ACC112 (cell line): ENCODE results near the gene ARHGEF9.
A peak's percentile ranks its signal among the peaks of the same experiment; 100 is the strongest.

ENCODE experiments used
- H2AFZ ChIP-seq: fragments of 200-600 bp; sonication (generic); one replicate; pipeline ENCODE4 v1.6.0; 2017; ENCODE audit warnings: antibody characterized with exemption, low read length; ENCODE audit not compliant: unreplicated experiment
- H3K27ac ChIP-seq: fragments of 200-600 bp; sonication (generic); 2 replicates; pipeline ENCODE4 v1.5.1; 2014; ENCODE audit warnings: low read depth, mild to moderate bottlenecking, antibody characterized with exemption, low read length, moderate library complexity
- H3K27me3 ChIP-seq: fragments of 200-600 bp; sonication (generic); 2 replicates; pipeline ENCODE4 v1.6.1; 2014; ENCODE audit warnings: mild to moderate bottlenecking, antibody characterized with exemption, low read length, moderate library complexity, mixed read lengths; ENCODE audit not compliant: insufficient read depth
- H3K36me3 ChIP-seq: fragments of 200-600 bp; sonication (generic); 2 replicates; pipeline ENCODE4 v1.6.1; 2016; ENCODE audit warnings: mild to moderate bottlenecking, antibody characterized with exemption, low read length, moderate library complexity, mixed read lengths; ENCODE audit not compliant: insufficient read depth
- H3K4me1 ChIP-seq: fragments of 200-600 bp; sonication (generic); one replicate; pipeline ENCODE4 v1.6.1; 2016; ENCODE audit warnings: low read length, mixed read lengths; ENCODE audit not compliant: insufficient read depth, unreplicated experiment, control insufficient read depth
- H3K4me3 ChIP-seq: fragments of 200-600 bp; sonication (generic); 2 replicates; pipeline ENCODE4 v1.5.1; 2014; ENCODE audit warnings: mild to moderate bottlenecking, low read depth, low read length
- H3K79me2 ChIP-seq: fragments of 200-600 bp; sonication (generic); one replicate; pipeline ENCODE4 v1.6.0; 2016; ENCODE audit warnings: low read length; ENCODE audit not compliant: control insufficient read depth, unreplicated experiment, insufficient read depth

ARHGEF9 gene

GRCh38 chrX:63768760-63769159 lies 16.3 kb downstream of the ARHGEF9 start:
- Histone ChIP-seq H3K27me3 (no peaks in the 10 kb centered on the region), H2AFZ (no peak overlapping the region), H3K36me3 (no peaks in the 10 kb centered on the region), H3K4me3 (no peak overlapping the region), H3K27ac (no peak overlapping the region), H3K4me1 (peaks cover 7% of the 10 kb centered on the region), H3K79me2 (no peaks in the 10 kb centered on the region)

GRCh38 chrX:63765712-63766111 lies 19.3 kb downstream of the ARHGEF9 start:
- Histone ChIP-seq H3K4me1 (peaks cover 7% of the 10 kb centered on the region), H3K36me3 (no peaks in the 10 kb centered on the region), H2AFZ (no peak overlapping the region), H3K27me3 (no peaks in the 10 kb centered on the region), H3K79me2 (no peaks in the 10 kb centered on the region), H3K27ac (no peak overlapping the region), H3K4me3 (no peak overlapping the region)

- no peak overlapping the region for H3K27ac ChIP-seq
- H3K4me3 ChIP-seq: no peak overlapping the region
- peaks cover 7% of the 10 kb centered on the region for H3K4me1 ChIP-seq
- no peak overlapping the region for H2AFZ ChIP-seq
- no peaks in the 10 kb centered on the region for H3K36me3 ChIP-seq
- H3K79me2 ChIP-seq: no peaks in the 10 kb centered on the region
- no peaks in the 10 kb centered on the region for H3K27me3 ChIP-seq
These were observed 20.1 kb downstream of the ARHGEF9 start for GRCh38 chrX:63764946-63765345.

- H3K4me3 ChIP-seq: no peak overlapping the region
- no peak overlapping the region for H3K27ac ChIP-seq
- no peaks in the 10 kb centered on the region for H3K36me3 ChIP-seq
- no peaks in the 10 kb centered on the region for H3K79me2 ChIP-seq
- peaks cover 7% of the 10 kb centered on the region for H3K4me1 ChIP-seq
- H2AFZ ChIP-seq: no peak overlapping the region
- no peaks in the 10 kb centered on the region for H3K27me3 ChIP-seq
These were observed 23.4 kb downstream of the ARHGEF9 start for GRCh38 chrX:63761639-63762038.

GRCh38 chrX:63758011-63758410 lies 27.0 kb downstream of the ARHGEF9 start:
- Histone ChIP-seq H3K27ac (no peak overlapping the region), H3K36me3 (no peaks in the 10 kb centered on the region), H3K27me3 (no peaks in the 10 kb centered on the region), H3K4me1 (no peaks in the 10 kb centered on the region), H3K4me3 (no peak overlapping the region), H3K79me2 (peaks cover 4% of the 10 kb centered on the region), H2AFZ (no peak overlapping the region)

GRCh38 chrX:63755892-63756291 lies 29.1 kb downstream of the ARHGEF9 start:
- no peak overlapping the region for H3K27ac ChIP-seq
- no peaks in the 10 kb centered on the region for H3K36me3 ChIP-seq
- no peaks in the 10 kb centered on the region for H3K27me3 ChIP-seq
- no peak overlapping the region for H2AFZ ChIP-seq
- H3K4me3 ChIP-seq: peak overlapping the region; percentile 93
- peaks cover 21% of the 10 kb centered on the region for H3K79me2 ChIP-seq
- peaks cover 4% of the 10 kb centered on the region for H3K4me1 ChIP-seq

GRCh38 chrX:63754860-63755579 lies 30.0 kb downstream of the ARHGEF9 start:
- Histone ChIP-seq H2AFZ (peak overlapping the region; percentile 52), H3K4me1 (peaks cover 4% of the 10 kb centered on the region), H3K4me3 (peak overlapping the region; percentile 93), H3K36me3 (no peaks in the 10 kb centered on the region), H3K27me3 (no peaks in the 10 kb centered on the region), H3K79me2 (peaks cover 21% of the 10 kb centered on the region), H3K27ac (peak overlapping the region; percentile 77)

GRCh38 chrX:63754136-63754859 lies 30.7 kb downstream of the ARHGEF9 start:
- peak overlapping the region; percentile 77 for H3K27ac ChIP-seq
- peaks cover 4% of the 10 kb centered on the region for H3K4me1 ChIP-seq
- no peaks in the 10 kb centered on the region for H3K36me3 ChIP-seq
- no peaks in the 10 kb centered on the region for H3K27me3 ChIP-seq
- peaks cover 26% of the 10 kb centered on the region for H3K79me2 ChIP-seq
- peak overlapping the region; percentile 52 for H2AFZ ChIP-seq
- peak overlapping the region; percentile 93 for H3K4me3 ChIP-seq

GRCh38 chrX:63751481-63751880 lies 33.5 kb downstream of the ARHGEF9 start:
- Histone ChIP-seq H3K27me3 (no peaks in the 10 kb centered on the region), H3K27ac (no peak overlapping the region), H2AFZ (no peak overlapping the region), H3K79me2 (peaks cover 26% of the 10 kb centered on the region), H3K4me1 (peaks cover 15% of the 10 kb centered on the region), H3K4me3 (no peak overlapping the region), H3K36me3 (no peaks in the 10 kb centered on the region)

- Histone ChIP-seq H3K27ac (no peak overlapping the region), H3K36me3 (no peaks in the 10 kb centered on the region), H2AFZ (no peak overlapping the region), H3K4me3 (no peak overlapping the region), H3K79me2 (peaks cover 26% of the 10 kb centered on the region), H3K4me1 (peaks cover 15% of the 10 kb centered on the region), H3K27me3 (no peaks in the 10 kb centered on the region)
These were observed 34.2 kb downstream of the ARHGEF9 start for GRCh38 chrX:63750811-63751210.

GRCh38 chrX:63747331-63747730 lies 37.7 kb downstream of the ARHGEF9 start:
- H3K4me1 ChIP-seq: peaks cover 12% of the 10 kb centered on the region
- H3K79me2 ChIP-seq: peaks cover 20% of the 10 kb centered on the region
- H2AFZ ChIP-seq: no peak overlapping the region
- H3K36me3 ChIP-seq: no peaks in the 10 kb centered on the region
- H3K27me3 ChIP-seq: no peaks in the 10 kb centered on the region
- no peak overlapping the region for H3K4me3 ChIP-seq
- peak overlapping the region; percentile 64 for H3K27ac ChIP-seq
